ENCODE measurements around the gene ALPK1.
"Not testable (repeated sequence)": the region's sequence is repeated elsewhere in the genome, so short reads cannot be mapped to it uniquely, and the experiment has no call there.

ALPK1 gene

DNA sequence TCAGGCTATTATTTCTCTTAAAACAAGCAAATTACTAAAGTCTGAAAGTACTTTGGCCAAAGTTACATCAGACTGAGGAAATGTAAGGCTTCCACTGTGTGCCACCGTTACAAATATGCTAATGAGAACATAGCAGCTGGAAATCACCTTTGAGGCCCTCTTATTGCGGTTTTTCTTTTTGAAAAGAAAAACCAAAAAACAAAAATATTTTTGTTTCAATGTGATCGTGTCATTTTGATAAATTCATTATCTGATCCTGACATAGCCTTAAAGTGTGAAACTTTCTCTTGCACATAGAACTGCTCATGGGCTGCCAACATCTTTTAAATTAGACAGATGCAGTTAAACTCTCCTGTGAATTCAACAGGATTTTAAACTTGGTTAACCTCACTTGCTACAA, 8.7 kb upstream of the ALPK1 start:
- H3K27ac ChIP-seq (ENCODE audit: low read depth, low read length) = no peak overlapping the region
- H3K9me3 ChIP-seq (ENCODE audit: low read length) = no peaks in the 10 kb centered on the region
- peaks cover 4% of the 10 kb centered on the region for H3K4me1 ChIP-seq (ENCODE audit: insufficient read depth, low read length)
- no peaks in the 10 kb centered on the region for H3K36me3 ChIP-seq (ENCODE audit: insufficient read depth, low read length)
- H3K27me3 ChIP-seq (ENCODE audit: control insufficient read depth in 1 of 2, insufficient read depth in 2 of 2, low read length in 2 of 2) = no peaks in the 10 kb centered on the region
- H3K4me3 ChIP-seq (ENCODE audit: low read depth in 1 of 2, low read length in 2 of 2) = no peak overlapping the region
- no peak overlapping the region for H3K9ac ChIP-seq (ENCODE audit: low read length)

DNA sequence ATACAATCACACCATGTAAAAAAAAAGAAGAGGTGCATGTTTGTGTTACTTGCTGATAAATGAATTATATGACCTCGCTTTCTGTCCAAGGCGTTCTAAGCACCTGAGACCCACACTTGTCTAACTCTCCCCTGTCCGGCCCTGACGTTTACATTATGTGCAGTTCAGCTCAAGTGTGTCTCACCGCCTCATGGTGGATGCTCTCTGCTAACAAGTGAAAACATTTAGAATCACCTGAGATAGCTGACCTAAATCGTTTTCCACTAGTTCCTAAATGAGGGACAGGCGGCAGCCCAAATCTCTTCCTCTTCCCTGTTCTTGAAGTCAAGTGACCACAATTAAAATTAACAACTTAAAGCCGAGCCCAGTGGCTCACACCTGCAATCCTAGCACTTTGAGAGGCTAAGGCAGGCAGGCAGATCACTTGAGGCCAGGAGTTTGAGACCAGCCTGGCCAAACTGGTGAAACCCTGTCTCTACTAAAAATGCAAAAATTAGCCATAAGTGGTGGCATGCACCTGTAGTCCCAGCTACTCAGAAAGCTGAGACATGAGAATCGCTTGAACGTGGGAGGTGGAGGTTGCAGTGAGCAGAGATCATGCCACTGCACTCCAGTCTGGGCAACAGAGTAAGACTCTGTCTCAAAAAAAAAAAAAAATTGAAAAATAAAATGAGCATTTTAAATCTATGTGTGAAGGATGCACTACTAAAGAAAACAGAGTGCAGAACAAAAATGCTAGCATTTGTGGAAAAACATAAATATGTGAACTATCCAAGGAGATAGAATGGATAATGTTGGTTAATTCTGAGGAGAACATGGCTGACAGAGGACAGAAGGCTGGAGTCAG, 7.5 kb upstream of the ALPK1 start:
- no peak overlapping the region for H3K27ac ChIP-seq (ENCODE audit: low read depth, low read length)
- H3K27me3 ChIP-seq (ENCODE audit: control insufficient read depth in 1 of 2, insufficient read depth in 2 of 2, low read length in 2 of 2) = no peaks in the 10 kb centered on the region
- no peak overlapping the region for H3K9ac ChIP-seq (ENCODE audit: low read length)
- no peaks in the 10 kb centered on the region for H3K36me3 ChIP-seq (ENCODE audit: insufficient read depth, low read length)
- no peak overlapping the region for H3K4me3 ChIP-seq (ENCODE audit: low read depth in 1 of 2, low read length in 2 of 2)
- peaks cover 4% of the 10 kb centered on the region for H3K4me1 ChIP-seq (ENCODE audit: insufficient read depth, low read length)
- H3K9me3 ChIP-seq (ENCODE audit: low read length) = no peaks in the 10 kb centered on the region

DNA sequence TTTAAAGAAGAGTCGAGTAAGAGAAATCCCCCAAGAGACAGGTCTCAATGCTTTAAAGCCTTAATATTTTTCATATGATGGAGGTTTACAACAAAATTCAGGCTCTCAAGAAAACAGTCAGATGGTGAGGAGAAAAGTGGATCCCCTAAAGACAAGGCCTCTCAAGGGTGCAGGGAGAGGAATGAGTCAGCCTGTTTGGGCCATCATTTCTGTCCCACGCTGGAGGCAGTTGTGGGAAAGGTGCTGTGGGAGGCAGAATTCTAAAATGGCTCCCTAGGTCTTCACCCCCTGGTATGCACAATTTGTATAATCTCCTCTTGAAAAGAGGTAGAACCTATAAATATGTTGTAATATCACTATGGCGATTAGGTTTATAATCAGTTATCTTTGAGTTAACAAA, 6.8 kb upstream of the ALPK1 start:
- Histone ChIP-seq H3K4me1 (ENCODE audit: insufficient read depth, low read length) (peaks cover 4% of the 10 kb centered on the region), H3K27me3 (ENCODE audit: control insufficient read depth in 1 of 2, insufficient read depth in 2 of 2, low read length in 2 of 2) (no peaks in the 10 kb centered on the region), H3K9me3 (ENCODE audit: low read length) (no peaks in the 10 kb centered on the region), H3K36me3 (ENCODE audit: insufficient read depth, low read length) (no peaks in the 10 kb centered on the region), H3K9ac (ENCODE audit: low read length) (no peak overlapping the region), H3K4me3 (ENCODE audit: low read depth in 1 of 2, low read length in 2 of 2) (no peak overlapping the region), H3K27ac (ENCODE audit: low read depth, low read length) (no peak overlapping the region)

DNA sequence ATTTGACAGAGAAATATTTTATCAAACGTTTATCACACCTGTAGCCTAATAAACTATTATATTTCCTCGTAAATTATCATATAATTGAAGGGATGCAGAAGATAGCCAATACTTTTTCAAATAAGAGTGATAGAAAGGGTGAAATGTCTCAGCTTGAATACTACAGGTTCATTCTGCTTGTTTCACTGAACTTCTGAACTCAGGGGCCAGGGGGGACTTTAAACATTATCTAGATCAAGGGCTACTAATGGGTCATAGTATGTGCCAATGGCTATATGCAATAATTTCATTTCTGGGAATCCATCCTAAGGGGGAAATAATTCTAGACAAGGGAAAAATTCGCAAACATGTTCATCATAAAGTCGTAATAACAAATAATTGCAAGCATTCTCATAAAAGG, 2.6 kb downstream of the ALPK1 start:
- no peaks in the 10 kb centered on the region for H3K4me1 ChIP-seq (ENCODE audit: insufficient read depth, low read length)
- H3K9ac ChIP-seq (ENCODE audit: low read length) = no peak overlapping the region

DNA sequence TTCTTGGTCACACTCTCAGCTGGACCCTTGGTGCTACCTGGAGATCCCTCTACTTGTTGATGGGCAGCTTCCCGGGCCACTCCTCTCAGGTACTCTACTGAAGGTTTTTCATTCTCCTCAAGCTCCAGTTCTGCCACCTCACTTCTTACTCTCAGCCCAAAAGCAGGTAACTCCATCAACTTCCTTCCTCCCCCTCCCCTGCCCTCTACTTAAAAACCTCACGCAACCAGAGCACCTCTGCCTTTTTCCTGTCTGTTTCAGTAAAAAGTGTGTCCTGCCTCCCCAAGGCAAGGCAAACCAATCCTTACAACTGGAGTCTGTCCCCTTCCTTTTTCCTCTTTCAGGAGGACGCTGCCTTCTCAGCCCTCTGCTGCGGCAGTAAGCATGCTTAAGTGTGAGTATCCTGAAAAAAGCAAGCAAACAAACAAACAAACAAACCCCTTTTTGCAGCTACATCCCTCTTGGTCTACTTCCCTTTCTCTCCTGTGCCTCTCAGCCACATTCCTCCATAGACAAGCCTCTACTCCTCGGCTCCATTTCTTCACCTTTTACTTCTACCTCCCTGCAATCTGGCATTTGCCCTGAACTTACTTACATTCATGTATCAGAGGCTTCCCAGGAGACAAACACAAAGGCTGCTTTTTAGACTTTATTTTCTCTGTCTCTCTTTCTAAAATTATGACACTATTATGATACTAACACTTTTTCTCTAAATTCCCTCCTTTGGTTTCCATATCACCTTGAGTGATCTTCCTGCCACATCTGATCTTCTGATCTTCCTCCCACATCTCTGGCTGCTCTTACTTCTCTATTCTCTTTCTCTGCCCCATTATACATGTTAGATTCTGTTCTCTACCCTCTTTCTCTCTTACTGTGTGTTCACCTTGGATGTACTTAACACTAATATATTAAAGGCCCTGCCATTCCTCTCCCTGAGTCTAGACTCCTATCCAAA, 5.4 kb downstream of the ALPK1 start:
- Histone ChIP-seq H3K9ac (ENCODE audit: low read length) (no peak overlapping the region), H3K36me3 (ENCODE audit: insufficient read depth, low read length) (peaks cover 6% of the 10 kb centered on the region), H3K4me1 (ENCODE audit: insufficient read depth, low read length) (no peaks in the 10 kb centered on the region), H3K4me3 (ENCODE audit: low read depth in 1 of 2, low read length in 2 of 2) (no peak overlapping the region), H3K9me3 (ENCODE audit: low read length) (no peaks in the 10 kb centered on the region), H3K27me3 (ENCODE audit: control insufficient read depth in 1 of 2, insufficient read depth in 2 of 2, low read length in 2 of 2) (no peaks in the 10 kb centered on the region), H3K27ac (ENCODE audit: low read depth, low read length) (no peak overlapping the region)

More for the DNA sequence above, 2.6 kb downstream of the ALPK1 start:
- Histone ChIP-seq H3K4me3 (ENCODE audit: low read depth in 1 of 2, low read length in 2 of 2) (no peak overlapping the region), H3K36me3 (ENCODE audit: insufficient read depth, low read length) (peaks cover 6% of the 10 kb centered on the region), H3K9me3 (ENCODE audit: low read length) (no peaks in the 10 kb centered on the region), H3K27ac (ENCODE audit: low read depth, low read length) (no peak overlapping the region), H3K27me3 (ENCODE audit: control insufficient read depth in 1 of 2, insufficient read depth in 2 of 2, low read length in 2 of 2) (no peaks in the 10 kb centered on the region)

DNA sequence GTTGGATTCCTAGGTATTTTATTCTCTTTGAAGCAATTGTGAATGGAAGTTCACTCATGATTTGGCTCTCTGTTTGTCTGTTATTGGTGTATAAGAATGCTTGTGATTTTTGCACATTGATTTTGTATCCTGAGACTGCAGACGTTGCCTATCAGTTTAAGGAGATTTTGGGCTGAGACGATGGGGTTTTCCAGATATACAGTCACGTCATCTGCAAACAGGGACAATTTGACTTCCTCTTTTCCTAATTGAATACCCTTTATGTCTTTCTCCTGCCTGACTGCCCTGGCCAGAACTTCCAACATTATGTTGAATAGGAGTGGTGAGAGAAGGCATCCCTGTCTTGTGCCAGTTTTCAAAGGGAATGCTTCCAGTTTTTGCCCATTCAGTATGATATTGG, 8.3 kb downstream of the ALPK1 start:
- H3K4me3 ChIP-seq (ENCODE audit: low read depth in 1 of 2, low read length in 2 of 2); H3K27me3 ChIP-seq (ENCODE audit: control insufficient read depth in 1 of 2, insufficient read depth in 2 of 2, low read length in 2 of 2); H3K9me3 ChIP-seq (ENCODE audit: low read length); H3K27ac ChIP-seq (ENCODE audit: low read depth, low read length); H3K4me1 ChIP-seq (ENCODE audit: insufficient read depth, low read length); H3K9ac ChIP-seq (ENCODE audit: low read length); H3K36me3 ChIP-seq (ENCODE audit: insufficient read depth, low read length): not testable (repeated sequence)

DNA sequence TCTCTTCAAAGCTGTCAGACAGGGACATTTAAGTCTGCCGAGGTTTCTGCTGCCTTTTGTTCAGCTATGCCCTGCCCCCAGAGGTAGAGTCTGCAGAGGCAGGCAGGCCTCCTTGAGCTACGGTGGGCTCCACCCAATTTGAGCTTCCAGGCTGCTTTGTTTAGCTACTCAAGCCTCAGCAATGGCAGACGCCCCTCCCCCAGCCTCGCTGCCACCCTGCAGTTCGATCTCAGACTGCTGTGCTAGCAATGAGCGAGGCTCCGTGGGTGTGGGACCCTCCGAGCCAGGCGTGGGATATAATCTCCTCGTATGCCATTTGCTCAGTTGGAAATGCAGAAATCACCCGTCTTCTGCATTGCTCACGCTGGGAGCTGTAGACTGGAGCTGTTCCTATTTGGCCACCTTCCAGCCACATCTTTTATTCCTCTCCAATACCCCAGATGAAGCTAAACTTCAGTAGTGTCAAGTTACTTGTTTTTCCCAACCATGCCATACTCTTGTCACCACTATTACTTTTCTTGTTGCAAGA, 12.2 kb downstream of the ALPK1 start:
- H3K9ac ChIP-seq (ENCODE audit: low read length); H3K4me1 ChIP-seq (ENCODE audit: insufficient read depth, low read length); H3K4me3 ChIP-seq (ENCODE audit: low read depth in 1 of 2, low read length in 2 of 2); H3K36me3 ChIP-seq (ENCODE audit: insufficient read depth, low read length); H3K27me3 ChIP-seq (ENCODE audit: control insufficient read depth in 1 of 2, insufficient read depth in 2 of 2, low read length in 2 of 2); H3K9me3 ChIP-seq (ENCODE audit: low read length); H3K27ac ChIP-seq (ENCODE audit: low read depth, low read length): not testable (repeated sequence)

DNA sequence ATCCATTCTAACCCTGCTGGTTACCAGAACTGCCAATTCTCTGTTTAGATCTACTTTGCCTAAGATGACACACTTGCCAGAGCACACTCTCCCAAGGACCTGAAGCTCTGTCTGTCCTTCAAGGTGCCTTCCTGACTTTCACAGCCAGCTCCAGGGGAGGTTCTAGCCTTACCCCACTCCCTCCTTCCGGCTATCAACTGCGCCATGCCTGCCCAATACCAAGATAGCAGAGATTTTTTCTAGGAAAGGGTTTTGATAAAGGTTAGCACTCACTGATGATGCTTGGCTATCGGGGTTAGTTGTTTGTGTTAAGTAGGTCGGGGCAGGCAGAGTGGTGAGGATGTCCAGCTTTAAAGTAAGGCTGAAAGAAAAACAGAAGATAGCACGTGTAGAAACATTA, 14.3 kb downstream of the ALPK1 start:
- Histone ChIP-seq H3K4me1 (ENCODE audit: insufficient read depth, low read length) (no peaks in the 10 kb centered on the region), H3K9me3 (ENCODE audit: low read length) (no peaks in the 10 kb centered on the region), H3K36me3 (ENCODE audit: insufficient read depth, low read length) (no peaks in the 10 kb centered on the region), H3K9ac (ENCODE audit: low read length) (no peak overlapping the region), H3K27me3 (ENCODE audit: control insufficient read depth in 1 of 2, insufficient read depth in 2 of 2, low read length in 2 of 2) (no peaks in the 10 kb centered on the region), H3K4me3 (ENCODE audit: low read depth in 1 of 2, low read length in 2 of 2) (no peak overlapping the region), H3K27ac (ENCODE audit: low read depth, low read length) (no peak overlapping the region)

DNA sequence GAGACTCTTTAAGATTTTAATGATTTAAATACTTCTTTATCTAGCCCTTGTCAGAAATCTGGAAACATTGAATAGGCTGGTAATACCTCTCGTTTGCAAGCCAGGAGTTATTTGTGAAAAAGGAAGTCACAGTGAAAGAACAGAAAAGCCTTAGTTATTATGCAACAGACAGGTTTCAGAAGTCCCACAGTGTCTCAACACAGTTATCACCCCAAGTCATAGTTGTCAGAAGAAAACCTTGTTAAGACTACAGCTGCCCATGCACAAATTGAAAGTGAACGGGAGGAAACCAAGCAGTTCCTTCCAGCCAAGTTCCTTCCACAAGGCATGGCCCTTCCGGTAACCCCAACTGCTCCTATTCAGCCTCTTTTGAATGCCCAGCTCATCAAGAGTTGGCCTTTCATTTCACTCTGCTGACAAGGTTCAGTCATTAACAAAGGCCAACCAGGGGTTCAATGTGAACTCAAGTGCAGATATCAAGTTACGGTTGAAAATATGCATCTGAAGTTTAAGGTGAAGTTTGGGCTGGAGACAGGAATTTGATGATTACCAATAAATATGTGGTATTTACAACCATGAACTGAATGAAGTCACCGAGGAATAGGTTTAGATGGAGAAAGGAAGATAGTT, 15.6 kb downstream of the ALPK1 start:
- H3K27me3 ChIP-seq (ENCODE audit: control insufficient read depth in 1 of 2, insufficient read depth in 2 of 2, low read length in 2 of 2) = no peaks in the 10 kb centered on the region
- H3K4me3 ChIP-seq (ENCODE audit: low read depth in 1 of 2, low read length in 2 of 2) = no peak overlapping the region
- H3K9ac ChIP-seq (ENCODE audit: low read length) = no peak overlapping the region
- no peaks in the 10 kb centered on the region for H3K9me3 ChIP-seq (ENCODE audit: low read length)
- H3K27ac ChIP-seq (ENCODE audit: low read depth, low read length) = no peak overlapping the region
- no peaks in the 10 kb centered on the region for H3K4me1 ChIP-seq (ENCODE audit: insufficient read depth, low read length)
- H3K36me3 ChIP-seq (ENCODE audit: insufficient read depth, low read length) = no peaks in the 10 kb centered on the region

DNA sequence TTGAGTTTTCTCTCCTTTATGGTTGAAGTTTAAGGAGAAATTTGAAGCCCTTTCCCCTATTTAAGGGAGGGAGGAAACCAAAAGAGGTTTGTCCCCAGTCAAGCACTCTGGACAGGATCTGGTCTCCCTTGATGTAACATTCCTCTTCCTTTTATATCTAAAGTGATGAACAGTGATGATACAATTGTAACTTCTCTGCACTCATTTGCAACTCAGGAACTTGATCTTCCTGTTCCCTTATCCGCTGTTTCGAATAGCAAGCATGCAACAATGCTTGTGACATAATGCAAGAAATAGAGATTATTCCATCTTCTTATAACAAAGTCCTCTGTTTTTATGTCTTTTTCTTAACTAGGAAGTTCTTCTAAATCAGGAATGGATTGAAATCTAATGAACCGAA, 18.3 kb downstream of the ALPK1 start:
- H3K27me3 ChIP-seq (ENCODE audit: control insufficient read depth in 1 of 2, insufficient read depth in 2 of 2, low read length in 2 of 2) = no peaks in the 10 kb centered on the region
- H3K9me3 ChIP-seq (ENCODE audit: low read length) = no peaks in the 10 kb centered on the region
- H3K4me1 ChIP-seq (ENCODE audit: insufficient read depth, low read length) = no peaks in the 10 kb centered on the region
- no peaks in the 10 kb centered on the region for H3K36me3 ChIP-seq (ENCODE audit: insufficient read depth, low read length)
- H3K9ac ChIP-seq (ENCODE audit: low read length) = no peak overlapping the region
- no peak overlapping the region for H3K27ac ChIP-seq (ENCODE audit: low read depth, low read length)
- H3K4me3 ChIP-seq (ENCODE audit: low read depth in 1 of 2, low read length in 2 of 2) = no peak overlapping the region

DNA sequence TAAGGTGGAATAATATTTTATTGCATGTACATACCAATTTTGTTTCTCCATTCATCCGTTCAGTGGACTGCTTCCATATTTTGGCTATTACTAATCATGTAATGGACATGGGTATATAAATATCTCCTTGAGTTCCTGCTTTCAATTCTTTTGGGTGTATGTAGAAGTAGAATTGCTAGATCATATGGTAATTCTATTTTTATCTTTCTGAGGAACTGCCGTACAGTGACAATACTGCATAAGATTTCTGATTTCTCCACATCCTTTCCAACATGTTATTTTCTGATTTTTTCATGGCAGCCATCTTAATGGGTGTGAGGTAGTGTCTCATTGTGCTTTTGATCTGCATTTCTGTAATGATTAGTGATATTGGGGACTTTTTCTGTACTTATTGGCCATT, 19.2 kb downstream of the ALPK1 start:
- Histone ChIP-seq H3K9me3 (ENCODE audit: low read length) (no peaks in the 10 kb centered on the region), H3K36me3 (ENCODE audit: insufficient read depth, low read length) (no peaks in the 10 kb centered on the region), H3K4me1 (ENCODE audit: insufficient read depth, low read length) (no peaks in the 10 kb centered on the region), H3K27me3 (ENCODE audit: control insufficient read depth in 1 of 2, insufficient read depth in 2 of 2, low read length in 2 of 2) (no peaks in the 10 kb centered on the region), H3K9ac (ENCODE audit: low read length) (no peak overlapping the region), H3K4me3 (ENCODE audit: low read depth in 1 of 2, low read length in 2 of 2) (no peak overlapping the region), H3K27ac (ENCODE audit: low read depth, low read length) (no peak overlapping the region)

All from muscle layer of colon (tissue), 2 donors.